ENCODE measurements around the gene PTH2R. TPM values are rescaled to one million over a fixed set of nuclear protein-coding genes. Genes with fewer than 3 reads are reported as not detected.

The PTH2R gene
- total RNA-seq, 1 experiment from 2014 or later, result 0.12 TPM

DNA sequence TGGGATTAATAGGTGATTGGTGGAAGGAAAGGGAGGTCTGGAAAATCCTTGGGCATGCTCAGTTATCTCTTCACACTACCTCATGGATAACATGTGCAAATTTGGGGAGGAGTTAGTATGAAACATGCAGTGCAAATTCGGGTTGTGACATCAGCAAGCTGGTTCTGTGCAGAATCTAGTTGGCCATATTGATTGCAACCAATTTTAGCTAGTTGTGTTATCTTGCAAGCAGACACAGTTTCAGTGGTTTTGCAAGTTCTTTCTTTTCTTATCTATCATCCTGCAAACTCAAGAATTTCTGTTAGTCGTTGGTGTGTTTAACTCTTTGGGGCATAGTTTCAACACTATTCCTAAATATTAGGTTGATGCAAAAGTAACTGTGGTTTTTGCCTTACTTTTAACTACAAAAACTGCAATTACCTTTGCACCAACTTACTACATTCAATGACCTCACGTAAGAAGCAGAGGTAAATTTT lies 135.4 kb downstream of the PTH2R start:
- no TSS peak for BruUV-seq (replicated peaks)

More for the DNA sequence above, 135.4 kb downstream of the PTH2R start:
- peaks cover 5% of the 10 kb centered on the region; the same call in 1 of the 2 replicates for H3K27me3 ChIP-seq (ENCODE audit: insufficient read depth, low read length)
- ChIA-PET CTCF (no interaction called here), RAD21 (ENCODE audit: low non-redundant PET in 1 of 2, low total read pairs in 2 of 2, uncharacterized antibody in 2 of 2, unreplicated experiment in 2 of 2) (no interaction called here), POLR2A (no interaction called here)
- no peaks in the 10 kb centered on the region for H3K4me1 ChIP-seq (ENCODE audit: control insufficient read depth in 1 of 2, insufficient read depth in 2 of 2, low read length in 2 of 2)
- no peak for DNase-seq (ENCODE audit: low read depth, low spot score)
- H3K9me3 ChIP-seq (ENCODE audit: control insufficient read depth in 1 of 2, insufficient read depth in 1 of 2, low read depth in 1 of 2, low read length in 2 of 2), result no peaks in the 10 kb centered on the region
- peaks cover 4% of the 10 kb centered on the region; the same call in 1 of the 2 replicates for H3K9me2 ChIP-seq (ENCODE audit: insufficient read depth)
- H3K36me3 ChIP-seq (ENCODE audit: control insufficient read depth in 1 of 2, insufficient read depth in 2 of 2, low read length in 2 of 2), result no peaks in the 10 kb centered on the region
- H4K20me1 ChIP-seq (ENCODE audit: insufficient read depth), result no peaks in the 10 kb centered on the region
- no peak overlapping the region for H3K27ac ChIP-seq (ENCODE audit: low read depth, low read length)
- no peak overlapping the region for H2AFZ ChIP-seq (ENCODE audit: low read depth, low read length, poor library complexity, severe bottlenecking)
- H3K4me3 ChIP-seq (replicated peaks in 1 of 2; ENCODE audit: low read depth in 1 of 2, low read length in 2 of 2), result no peak overlapping the region
- intact Hi-C loops (cut with micrococcal nuclease), result no loop called here
- TF ChIP-seq RAD21 (IDR thresholded peaks at IDR 0.05; ENCODE audit: low read depth) (no peak), FOSL1 (IDR thresholded peaks at IDR 0.05; ENCODE audit: low read depth) (no peak), EZH2 (IDR thresholded peaks at IDR 0.05) (no peak)
- TF ChIP-seq, protein P1, sequence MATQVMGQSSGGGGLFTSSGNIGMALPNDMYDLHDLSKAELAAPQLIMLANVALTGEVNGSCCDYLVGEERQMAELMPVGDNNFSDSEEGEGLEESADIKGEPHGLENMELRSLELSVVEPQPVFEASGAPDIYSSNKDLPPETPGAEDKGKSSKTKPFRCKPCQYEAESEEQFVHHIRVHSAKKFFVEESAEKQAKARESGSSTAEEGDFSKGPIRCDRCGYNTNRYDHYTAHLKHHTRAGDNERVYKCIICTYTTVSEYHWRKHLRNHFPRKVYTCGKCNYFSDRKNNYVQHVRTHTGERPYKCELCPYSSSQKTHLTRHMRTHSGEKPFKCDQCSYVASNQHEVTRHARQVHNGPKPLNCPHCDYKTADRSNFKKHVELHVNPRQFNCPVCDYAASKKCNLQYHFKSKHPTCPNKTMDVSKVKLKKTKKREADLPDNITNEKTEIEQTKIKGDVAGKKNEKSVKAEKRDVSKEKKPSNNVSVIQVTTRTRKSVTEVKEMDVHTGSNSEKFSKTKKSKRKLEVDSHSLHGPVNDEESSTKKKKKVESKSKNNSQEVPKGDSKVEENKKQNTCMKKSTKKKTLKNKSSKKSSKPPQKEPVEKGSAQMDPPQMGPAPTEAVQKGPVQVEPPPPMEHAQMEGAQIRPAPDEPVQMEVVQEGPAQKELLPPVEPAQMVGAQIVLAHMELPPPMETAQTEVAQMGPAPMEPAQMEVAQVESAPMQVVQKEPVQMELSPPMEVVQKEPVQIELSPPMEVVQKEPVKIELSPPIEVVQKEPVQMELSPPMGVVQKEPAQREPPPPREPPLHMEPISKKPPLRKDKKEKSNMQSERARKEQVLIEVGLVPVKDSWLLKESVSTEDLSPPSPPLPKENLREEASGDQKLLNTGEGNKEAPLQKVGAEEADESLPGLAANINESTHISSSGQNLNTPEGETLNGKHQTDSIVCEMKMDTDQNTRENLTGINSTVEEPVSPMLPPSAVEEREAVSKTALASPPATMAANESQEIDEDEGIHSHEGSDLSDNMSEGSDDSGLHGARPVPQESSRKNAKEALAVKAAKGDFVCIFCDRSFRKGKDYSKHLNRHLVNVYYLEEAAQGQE (IDR thresholded peaks at IDR 0.05; ENCODE audit: low read depth), result no peak
- H3K4me2 ChIP-seq (ENCODE audit: low read length), result no peak overlapping the region
- H3K9ac ChIP-seq (ENCODE audit: low read length), result no peak overlapping the region
- ATAC-seq, result no peak
- no peaks in the 10 kb centered on the region for H3K79me2 ChIP-seq (ENCODE audit: insufficient read depth, low read length)

All from HCT116 (cell line).